ENCODE results near the gene PYHIN1.
"Not testable (repeated sequence)": the region's sequence is repeated elsewhere in the genome, so short reads cannot be mapped to it uniquely, and the experiment has no call there.

PYHIN1 gene

GRCh38 chr1:158984386-158984785, 53.0 kb downstream of the PYHIN1 start:
- no peak for DNase-seq

GRCh38 chr1:158989424-158989823, 58.1 kb downstream of the PYHIN1 start:
- no peak for DNase-seq

GRCh38 chr1:158992787-158993312, 61.5 kb downstream of the PYHIN1 start:
- DNase-seq, result no peak

- no peak for DNase-seq
Observed at GRCh38 chr1:158996998-158997397, 65.6 kb downstream of the PYHIN1 start.

GRCh38 chr1:158998037-158998780, 66.9 kb downstream of the PYHIN1 start:
- DNase-seq, result no peak

GRCh38 chr1:158998781-158999161, 67.4 kb downstream of the PYHIN1 start:
- peak in 2 of 3 experiments; percentile 63 to 80 for DNase-seq

GRCh38 chr1:158999316-159000069, 68.1 kb downstream of the PYHIN1 start:
- no peak for DNase-seq

- no peak for DNase-seq
Observed at GRCh38 chr1:159000070-159000409, 68.7 kb downstream of the PYHIN1 start.

- DNase-seq, result no peak
Observed at GRCh38 chr1:159000625-159001024, 69.3 kb downstream of the PYHIN1 start.

- DNase-seq, result no peak
Observed at GRCh38 chr1:159005161-159005560, 73.8 kb downstream of the PYHIN1 start.

- no peak for DNase-seq
Observed at GRCh38 chr1:159005676-159006075, 74.3 kb downstream of the PYHIN1 start.

- DNase-seq, result not testable (repeated sequence)
Observed at GRCh38 chr1:159006210-159006807, 75.0 kb downstream of the PYHIN1 start.

GRCh38 chr1:159007726-159008125, 76.4 kb downstream of the PYHIN1 start:
- DNase-seq, result no peak

GRCh38 chr1:159008744-159009188, 77.4 kb downstream of the PYHIN1 start:
- no peak for DNase-seq

- no peak for DNase-seq
Observed at GRCh38 chr1:159009287-159009686, 77.9 kb downstream of the PYHIN1 start.

- no peak for DNase-seq
Observed at GRCh38 chr1:159009704-159010361, 78.5 kb downstream of the PYHIN1 start, which contains the start of gene IFI16. Gene IFI16, plus strand, starts transcription at chr1:159009907. Its CDS starts 4,774 bp downstream, at chr1:159014681.

GRCh38 chr1:159010391-159010790, 79.0 kb downstream of the PYHIN1 start:
- DNase-seq, result no peak

GRCh38 chr1:159011001-159011400, 79.6 kb downstream of the PYHIN1 start:
- DNase-seq, result not testable (repeated sequence)

- DNase-seq, result no peak
Observed at GRCh38 chr1:159011751-159012150, 80.4 kb downstream of the PYHIN1 start.

- DNase-seq, result no peak
Observed at GRCh38 chr1:159012495-159012894, 81.1 kb downstream of the PYHIN1 start.

GRCh38 chr1:159014003-159014571, 82.7 kb downstream of the PYHIN1 start:
- DNase-seq, result no peak

- no peak for DNase-seq
Observed at GRCh38 chr1:159014851-159015250, 83.5 kb downstream of the PYHIN1 start.

Measured in NCI-H1417 (cell line).